Measurements from ENCODE around the gene AKAP8. TPM values are rescaled to one million over a fixed set of nuclear protein-coding genes. Genes with fewer than 3 reads are reported as not detected.

AKAP8 gene
- polyA plus RNA-seq, 1 donor (not counting 4 experiments of a cell fraction or from before 2014, with no cell fraction given), result 18.1 TPM

DNA sequence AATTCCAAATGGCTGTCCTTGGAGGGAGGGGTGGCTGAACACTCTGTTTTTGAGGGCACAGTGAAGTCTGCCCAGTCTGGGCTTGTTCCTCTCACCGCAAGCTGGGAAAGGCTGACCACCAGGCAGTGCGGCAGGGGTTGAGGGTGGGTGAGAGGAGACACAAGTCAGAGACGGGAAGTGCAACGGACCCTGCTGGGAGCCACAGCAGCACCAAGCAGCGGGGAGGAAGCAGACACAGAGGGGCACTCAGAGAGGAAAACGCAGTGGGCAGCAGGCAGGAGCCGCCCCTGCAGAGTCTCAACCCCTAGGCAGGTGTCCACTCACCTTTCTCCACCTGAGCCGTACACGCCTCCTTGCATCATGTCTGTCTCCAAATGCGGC lies 23.6 kb upstream of the AKAP8 start:
- Histone ChIP-seq H3K9ac (ENCODE audit: control insufficient read depth, extremely low read depth, insufficient read depth, low read length) (no peak overlapping the region), H3K27me3 (ENCODE audit: control insufficient read depth, extremely low read depth, insufficient read depth, low read length) (no peaks in the 10 kb centered on the region), H3K4me3 (ENCODE audit: control insufficient read depth in 2 of 3, extremely low read depth in 1 of 3, insufficient read depth in 2 of 3, low read depth in 1 of 3, low read length in 3 of 3) (no peak overlapping the region), H3K4me1 (ENCODE audit: control insufficient read depth, extremely low read depth, insufficient read depth, low read length) (peaks cover 7% of the 10 kb centered on the region), H3K9me3 (ENCODE audit: control insufficient read depth, low read depth, low read length) (no peaks in the 10 kb centered on the region), H2AFZ (ENCODE audit: control insufficient read depth, low read length) (no peak overlapping the region), H3K9me1 (ENCODE audit: control insufficient read depth, extremely low read depth, insufficient read depth, low read length) (no peaks in the 10 kb centered on the region), H3K79me2 (ENCODE audit: control insufficient read depth, insufficient read depth, low read length) (peaks cover 70% of the 10 kb centered on the region), H3K4me2 (ENCODE audit: control insufficient read depth, extremely low read depth, insufficient read depth, low read depth, low read length) (no peak overlapping the region), H4K20me1 (ENCODE audit: control insufficient read depth, extremely low read depth, insufficient read depth, low read length) (peaks cover 7% of the 10 kb centered on the region), H3K36me3 (ENCODE audit: control insufficient read depth in 2 of 2, extremely low read depth in 1 of 2, insufficient read depth in 2 of 2, low read length in 2 of 2) (peaks cover 41 to 43% of the 10 kb centered on the region in 2 experiments), H3K27ac (ENCODE audit: control insufficient read depth, insufficient read depth, low read length) (no peak overlapping the region)
- TF ChIP-seq, protein P1, sequence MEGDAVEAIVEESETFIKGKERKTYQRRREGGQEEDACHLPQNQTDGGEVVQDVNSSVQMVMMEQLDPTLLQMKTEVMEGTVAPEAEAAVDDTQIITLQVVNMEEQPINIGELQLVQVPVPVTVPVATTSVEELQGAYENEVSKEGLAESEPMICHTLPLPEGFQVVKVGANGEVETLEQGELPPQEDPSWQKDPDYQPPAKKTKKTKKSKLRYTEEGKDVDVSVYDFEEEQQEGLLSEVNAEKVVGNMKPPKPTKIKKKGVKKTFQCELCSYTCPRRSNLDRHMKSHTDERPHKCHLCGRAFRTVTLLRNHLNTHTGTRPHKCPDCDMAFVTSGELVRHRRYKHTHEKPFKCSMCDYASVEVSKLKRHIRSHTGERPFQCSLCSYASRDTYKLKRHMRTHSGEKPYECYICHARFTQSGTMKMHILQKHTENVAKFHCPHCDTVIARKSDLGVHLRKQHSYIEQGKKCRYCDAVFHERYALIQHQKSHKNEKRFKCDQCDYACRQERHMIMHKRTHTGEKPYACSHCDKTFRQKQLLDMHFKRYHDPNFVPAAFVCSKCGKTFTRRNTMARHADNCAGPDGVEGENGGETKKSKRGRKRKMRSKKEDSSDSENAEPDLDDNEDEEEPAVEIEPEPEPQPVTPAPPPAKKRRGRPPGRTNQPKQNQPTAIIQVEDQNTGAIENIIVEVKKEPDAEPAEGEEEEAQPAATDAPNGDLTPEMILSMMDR (optimal IDR thresholded peaks at IDR 0.05 in 1 of 3, IDR thresholded peaks at IDR 0.05 in 1 of 3, conservative IDR thresholded peaks at IDR 0.05 in 1 of 3; ENCODE audit: extremely low read depth in 1 of 3, insufficient read depth in 2 of 3, low read length in 3 of 3), result no peak
- TF ChIP-seq EZH2 (IDR thresholded peaks at IDR 0.05; ENCODE audit: low read length), result no peak
- FAIRE-seq (no peak), DNase-seq (ENCODE audit: low read depth, low spot score) (no peak)
- dilution Hi-C loops (cut with MboI; ENCODE audit: extremely low pct_ligation_motif_present, low sequenced_read_pairs), result no loop called here

DNA sequence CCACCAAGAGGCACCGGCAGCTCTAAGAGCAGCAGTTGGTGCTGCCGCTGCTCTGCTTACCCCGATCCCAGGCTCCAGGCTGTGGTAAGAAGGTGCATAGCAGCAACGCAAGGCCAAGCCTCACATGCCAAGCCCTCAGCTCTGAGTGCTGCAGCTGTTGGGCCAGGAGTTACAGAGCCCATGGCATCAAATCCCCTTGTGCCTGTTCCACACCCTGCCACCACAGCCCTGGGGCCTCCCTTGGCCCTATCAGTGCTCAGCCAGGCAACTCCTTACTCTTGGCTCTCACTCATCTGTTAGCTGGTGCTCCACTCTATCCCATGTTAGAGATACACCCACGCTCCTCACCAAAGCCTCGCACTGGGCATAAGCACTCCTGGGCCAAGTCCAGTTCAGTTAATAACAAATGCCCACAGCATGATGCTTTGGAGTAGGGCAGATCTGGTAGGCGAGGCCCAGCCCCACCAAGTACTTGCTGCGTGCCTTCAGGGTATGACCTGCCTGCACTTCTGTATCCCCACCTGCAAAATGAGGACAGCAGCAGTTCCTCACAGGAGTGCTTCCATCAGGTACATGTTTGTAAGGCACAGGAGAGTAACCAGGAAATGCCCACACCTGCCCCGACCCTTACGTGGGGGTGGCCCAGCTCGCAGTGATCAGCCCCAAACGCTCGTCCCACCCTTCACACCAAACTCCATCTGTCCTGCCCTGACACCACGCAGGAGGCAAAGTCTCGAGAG lies 23.0 kb upstream of the AKAP8 start:
- H3K9me1 ChIP-seq (ENCODE audit: control insufficient read depth, extremely low read depth, insufficient read depth, low read length), result no peaks in the 10 kb centered on the region
- no peak overlapping the region for H3K9ac ChIP-seq (ENCODE audit: control insufficient read depth, extremely low read depth, insufficient read depth, low read length)
- DNase-seq (ENCODE audit: low read depth, low spot score) (no peak), FAIRE-seq (no peak)
- no peak overlapping the region for H3K4me3 ChIP-seq (ENCODE audit: control insufficient read depth in 2 of 3, extremely low read depth in 1 of 3, insufficient read depth in 2 of 3, low read depth in 1 of 3, low read length in 3 of 3)
- no peak overlapping the region for H3K27ac ChIP-seq (ENCODE audit: control insufficient read depth, insufficient read depth, low read length)
- no peak for TF ChIP-seq EZH2 (IDR thresholded peaks at IDR 0.05; ENCODE audit: low read length)
- TF ChIP-seq, protein P1 (optimal IDR thresholded peaks at IDR 0.05 in 1 of 3, IDR thresholded peaks at IDR 0.05 in 1 of 3, conservative IDR thresholded peaks at IDR 0.05 in 1 of 3; ENCODE audit: extremely low read depth in 1 of 3, insufficient read depth in 2 of 3, low read length in 3 of 3), result no peak
- no peak overlapping the region for H2AFZ ChIP-seq (ENCODE audit: control insufficient read depth, low read length)
- H3K79me2 ChIP-seq (ENCODE audit: control insufficient read depth, insufficient read depth, low read length), result peaks cover 66% of the 10 kb centered on the region
- H3K4me1 ChIP-seq (ENCODE audit: control insufficient read depth, extremely low read depth, insufficient read depth, low read length), result peaks cover 6% of the 10 kb centered on the region
- H3K9me3 ChIP-seq (ENCODE audit: control insufficient read depth, low read depth, low read length), result no peaks in the 10 kb centered on the region
- no peaks in the 10 kb centered on the region for H3K27me3 ChIP-seq (ENCODE audit: control insufficient read depth, extremely low read depth, insufficient read depth, low read length)
- dilution Hi-C loops (cut with MboI; ENCODE audit: extremely low pct_ligation_motif_present, low sequenced_read_pairs), result no loop called here
- H3K36me3 ChIP-seq (ENCODE audit: control insufficient read depth in 2 of 2, extremely low read depth in 1 of 2, insufficient read depth in 2 of 2, low read length in 2 of 2), result peaks cover 46 to 49% of the 10 kb centered on the region in 2 experiments
- H4K20me1 ChIP-seq (ENCODE audit: control insufficient read depth, extremely low read depth, insufficient read depth, low read length), result peaks cover 7% of the 10 kb centered on the region
- H3K4me2 ChIP-seq (ENCODE audit: control insufficient read depth, extremely low read depth, insufficient read depth, low read depth, low read length), result no peak overlapping the region

Measured in keratinocyte (primary cell).